Measurements from ENCODE around the gene ZC3H12C. TPM values are rescaled to one million over a fixed set of nuclear protein-coding genes. Genes with fewer than 3 reads are reported as not detected.

The ZC3H12C gene
- total and polyA plus RNA-seq, 2 of the 4 experiments (the other 2 are of a cell fraction) = 4.2 to 15.8 TPM

DNA sequence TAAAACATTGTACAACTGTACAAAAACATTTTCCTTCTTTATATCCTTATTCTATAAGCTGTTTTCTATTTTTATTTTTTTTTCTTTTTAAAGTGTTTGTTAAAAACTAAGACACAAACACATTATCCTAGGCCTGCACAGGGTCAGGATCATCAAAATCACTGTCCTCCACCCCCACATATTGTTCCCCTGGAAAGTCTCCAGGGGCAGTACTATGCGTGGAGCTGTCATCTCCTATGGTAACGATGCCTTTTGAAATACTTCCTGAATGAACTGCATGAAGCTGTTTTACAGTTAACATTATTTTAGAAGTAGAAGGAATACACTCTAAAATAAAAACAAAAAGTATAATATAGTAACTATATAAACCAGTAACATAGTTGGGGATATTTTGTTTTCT lies 67.2 kb downstream of the ZC3H12C start:
- Histone ChIP-seq H2AK5ac (ENCODE audit: low read depth, low read length) (peak overlapping the region; percentile 58; the same call in 1 of the 2 replicates), H3K9me3 (ENCODE audit: control insufficient read depth, insufficient read depth, low read length) (no peaks in the 10 kb centered on the region), H3K14ac (replicated peaks; ENCODE audit: low read depth, low read length) (peak overlapping the region; percentile 58; the same call in 1 of the 2 replicates), H3K9me1 (ENCODE audit: insufficient read depth, low read length) (peaks cover 16% of the 10 kb centered on the region), H2BK15ac (ENCODE audit: low read depth, low read length) (no peak overlapping the region), H3K36me3 (ENCODE audit: control insufficient read depth, insufficient read depth, low read length) (peaks cover 24% of the 10 kb centered on the region), H4K91ac (ENCODE audit: insufficient read depth, low read depth, low read length) (no peak overlapping the region), H4K5ac (ENCODE audit: low read depth, low read length) (no peak overlapping the region), H2BK120ac (ENCODE audit: low read depth, low read length) (peak overlapping the region; percentile 34; the same call in 1 of the 2 replicates), H3K79me1 (ENCODE audit: low read depth in 1 of 2, low read length in 2 of 2) (peaks cover 14 to 44% of the 10 kb centered on the region in 2 experiments), H2BK20ac (ENCODE audit: low read depth, low read length) (peak overlapping the region; percentile 43; the same call in 1 of the 2 replicates), H3K23ac (ENCODE audit: low read depth, low read length) (peak overlapping the region; percentile 75; the same call in 1 of the 2 replicates), H2AFZ (replicated peaks; ENCODE audit: low read length, poor library complexity) (no peak overlapping the region), H3K56ac (ENCODE audit: extremely low read depth, insufficient read depth, low read length) (no peak overlapping the region), H3K4me1 (ENCODE audit: control insufficient read depth, insufficient read depth, low read length) (peaks cover 5% of the 10 kb centered on the region), H3K4me2 (ENCODE audit: low read depth, low read length) (no peak overlapping the region), H2BK5ac (ENCODE audit: low read depth, low read length, poor library complexity, severe bottlenecking) (peak overlapping the region; percentile 66), H3K27me3 (ENCODE audit: control insufficient read depth, insufficient read depth, low read length) (no peaks in the 10 kb centered on the region), H2AK9ac (replicated peaks; ENCODE audit: low read depth, low read length, poor library complexity) (no peak overlapping the region), H3K27ac (ENCODE audit: insufficient read depth, low read length) (no peak overlapping the region), H3K18ac (ENCODE audit: low read depth, low read length) (no peak overlapping the region), H3K4ac (ENCODE audit: low read depth, low read length) (peak overlapping the region; percentile 63; the same call in 1 of the 2 replicates), H4K20me1 (ENCODE audit: insufficient read depth, low read length) (no peaks in the 10 kb centered on the region; the same call in 1 of the 2 replicates), H4K8ac (ENCODE audit: low read depth in 2 of 2, low read length in 2 of 2) (no peak overlapping the region), H3K9ac (ENCODE audit: low read depth, low read length) (no peak overlapping the region), H3K4me3 (ENCODE audit: insufficient read depth, low read depth, low read length) (no peak overlapping the region)
- TF ChIP-seq RCOR1 (IDR thresholded peaks at IDR 0.05; ENCODE audit: insufficient replicate concordance, low read length) (no peak), SMC3 (IDR thresholded peaks at IDR 0.05; ENCODE audit: low read depth, low read length) (no peak), NFE2L2 (IDR thresholded peaks at IDR 0.05; ENCODE audit: low read depth, low read length) (no peak), CHD1 (IDR thresholded peaks at IDR 0.05; ENCODE audit: low read depth, low read length) (no peak), RFX5 (IDR thresholded peaks at IDR 0.05; ENCODE audit: low read depth, low read length) (no peak), MXI1 (IDR thresholded peaks at IDR 0.05; ENCODE audit: borderline replicate concordance, low read depth, low read length) (no peak), CEBPB (IDR thresholded peaks at IDR 0.05; ENCODE audit: low read depth, low read length) (no peak), MAFK (IDR thresholded peaks at IDR 0.05; ENCODE audit: low read depth, low read length) (no peak), RAD21 (IDR thresholded peaks at IDR 0.05; ENCODE audit: low read length) (no peak)
- TF ChIP-seq, protein P1, sequence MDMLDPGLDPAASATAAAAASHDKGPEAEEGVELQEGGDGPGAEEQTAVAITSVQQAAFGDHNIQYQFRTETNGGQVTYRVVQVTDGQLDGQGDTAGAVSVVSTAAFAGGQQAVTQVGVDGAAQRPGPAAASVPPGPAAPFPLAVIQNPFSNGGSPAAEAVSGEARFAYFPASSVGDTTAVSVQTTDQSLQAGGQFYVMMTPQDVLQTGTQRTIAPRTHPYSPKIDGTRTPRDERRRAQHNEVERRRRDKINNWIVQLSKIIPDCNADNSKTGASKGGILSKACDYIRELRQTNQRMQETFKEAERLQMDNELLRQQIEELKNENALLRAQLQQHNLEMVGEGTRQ (IDR thresholded peaks at IDR 0.05; ENCODE audit: low read depth, low read length) = no peak
- TF ChIP-seq, protein P2, sequence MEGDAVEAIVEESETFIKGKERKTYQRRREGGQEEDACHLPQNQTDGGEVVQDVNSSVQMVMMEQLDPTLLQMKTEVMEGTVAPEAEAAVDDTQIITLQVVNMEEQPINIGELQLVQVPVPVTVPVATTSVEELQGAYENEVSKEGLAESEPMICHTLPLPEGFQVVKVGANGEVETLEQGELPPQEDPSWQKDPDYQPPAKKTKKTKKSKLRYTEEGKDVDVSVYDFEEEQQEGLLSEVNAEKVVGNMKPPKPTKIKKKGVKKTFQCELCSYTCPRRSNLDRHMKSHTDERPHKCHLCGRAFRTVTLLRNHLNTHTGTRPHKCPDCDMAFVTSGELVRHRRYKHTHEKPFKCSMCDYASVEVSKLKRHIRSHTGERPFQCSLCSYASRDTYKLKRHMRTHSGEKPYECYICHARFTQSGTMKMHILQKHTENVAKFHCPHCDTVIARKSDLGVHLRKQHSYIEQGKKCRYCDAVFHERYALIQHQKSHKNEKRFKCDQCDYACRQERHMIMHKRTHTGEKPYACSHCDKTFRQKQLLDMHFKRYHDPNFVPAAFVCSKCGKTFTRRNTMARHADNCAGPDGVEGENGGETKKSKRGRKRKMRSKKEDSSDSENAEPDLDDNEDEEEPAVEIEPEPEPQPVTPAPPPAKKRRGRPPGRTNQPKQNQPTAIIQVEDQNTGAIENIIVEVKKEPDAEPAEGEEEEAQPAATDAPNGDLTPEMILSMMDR (conservative IDR thresholded peaks at IDR 0.05; ENCODE audit: low read depth, low read length) = no peak
- TF ChIP-seq, protein P3, sequence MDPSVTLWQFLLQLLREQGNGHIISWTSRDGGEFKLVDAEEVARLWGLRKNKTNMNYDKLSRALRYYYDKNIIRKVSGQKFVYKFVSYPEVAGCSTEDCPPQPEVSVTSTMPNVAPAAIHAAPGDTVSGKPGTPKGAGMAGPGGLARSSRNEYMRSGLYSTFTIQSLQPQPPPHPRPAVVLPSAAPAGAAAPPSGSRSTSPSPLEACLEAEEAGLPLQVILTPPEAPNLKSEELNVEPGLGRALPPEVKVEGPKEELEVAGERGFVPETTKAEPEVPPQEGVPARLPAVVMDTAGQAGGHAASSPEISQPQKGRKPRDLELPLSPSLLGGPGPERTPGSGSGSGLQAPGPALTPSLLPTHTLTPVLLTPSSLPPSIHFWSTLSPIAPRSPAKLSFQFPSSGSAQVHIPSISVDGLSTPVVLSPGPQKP (IDR thresholded peaks at IDR 0.05; ENCODE audit: borderline replicate concordance, low read depth, low read length) = no peak
- WGBS, 2 experiments (ENCODE audit: extremely low coverage in 2 of 2, insufficient read length in 1 of 2) = no CpG with 5 or more reads among the region's 2 CpGs
- BruUV-seq (replicated peaks) = no TSS peak
- ChIA-PET POLR2A (ENCODE audit: unreplicated experiment) (no interaction called here), CTCF (interaction anchor here (0.5 to 0.6 kb wide), 2 partner anchors 108 to 438 kb away, joined by 3 to 7 read pairs; no protein-coding TSS in a partner anchor)
- DNase-seq = no peak
- intact Hi-C loops (cut with micrococcal nuclease) (loop anchor here (5.0 kb wide), 1 partner anchor 33 kb away; no protein-coding TSS in a partner anchor), in situ Hi-C loops (cut with MboI; ENCODE audit: low sequenced_read_pairs) (no loop called here), dilution Hi-C loops (cut with HindIII; ENCODE audit: low sequenced_read_pairs, unreplicated experiment) (no loop called here)
- ATAC-seq (ENCODE audit: low read depth) = no peak

All from IMR-90 (cell line).